B cell (primary cell): ENCODE data around the gene PIP5K1A.

ENCODE experiments used
- CTCF ChIP-seq: fragments of 200-600 bp; IDR thresholded peaks from one replicate; pipeline ENCODE4 v1.8.0; 2022; ENCODE audit warnings: antibody characterized with exemption, mild to moderate bottlenecking
- EZH2 ChIP-seq: IDR thresholded peaks from 2 replicates; pipeline ENCODE4 v1.6.1; 2012; ENCODE audit warnings: borderline replicate concordance, low read depth, mild to moderate bottlenecking, moderate library complexity, low read length; ENCODE audit not compliant: insufficient read depth, poor library complexity, severe bottlenecking

DNA sequence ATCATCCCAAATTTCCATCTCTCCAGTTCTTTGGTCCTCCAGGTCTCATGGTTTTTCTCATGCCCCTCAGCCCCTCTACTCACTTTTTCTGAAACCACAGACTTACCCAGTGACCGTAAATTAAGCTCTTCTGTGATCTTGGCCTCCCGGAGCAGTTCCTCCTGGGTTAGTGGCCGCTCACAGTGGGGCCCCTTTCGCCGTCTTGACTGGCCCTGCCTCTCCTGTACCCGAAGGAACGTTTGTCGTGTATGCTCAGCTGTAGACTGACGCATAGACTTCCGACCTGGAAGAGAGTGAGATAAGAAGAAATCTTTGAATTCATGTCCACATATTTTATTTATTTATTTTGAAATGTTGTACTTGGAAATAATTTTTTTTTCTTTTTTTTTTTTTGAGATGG lies 14.1 kb upstream of the PIP5K1A start:
- TF ChIP-seq CTCF (no peak), EZH2 (no peak)
